Spleen (tissue), 11 donors: ENCODE measurements around the gene DTNBP1. TPM values are rescaled to one million over a fixed set of nuclear protein-coding genes. Genes with fewer than 3 reads are reported as not detected.

Source experiments
- DNase-seq: peaks from one replicate; pipeline ENCODE4 v3.0.0-alpha.2; 2020
- H3K27ac ChIP-seq, 8 donors: fragments of 200-600 bp; sonication (generic) in 7 of 8; 1 replicate in 4 of 8; 2 replicates in 4 of 8; pipeline versions ENCODE4 v1.5.0 to v1.8.0; 2016 to 2021; ENCODE audit warnings: inconsistent platforms in 4 of 8, mild to moderate bottlenecking in 4 of 8, moderate library complexity in 1 of 8
- H3K27me3 ChIP-seq, 7 donors: fragments of 200-600 bp; sonication (generic) in 6 of 7; replicated peaks in 1 of 7; 1 replicate in 4 of 7; 2 replicates in 3 of 7; pipeline versions ENCODE4 v1.5.0 to v1.8.0; 2016 to 2021; ENCODE audit warnings: inconsistent platforms in 3 of 7, mild to moderate bottlenecking in 1 of 7
- H3K36me3 ChIP-seq, 6 donors: fragments of 200-600 bp; sonication (generic) in 5 of 6; 1 replicate in 4 of 6; 2 replicates in 2 of 6; pipeline versions ENCODE4 v1.5.0 to v1.8.0; 2016 to 2021; ENCODE audit warnings: inconsistent platforms in 2 of 6
- H3K4me1 ChIP-seq, 6 donors: fragments of 200-600 bp; sonication (generic) in 5 of 6; 1 replicate in 3 of 6; 2 replicates in 3 of 6; pipeline versions ENCODE4 v1.5.0 to v1.8.0; 2016 to 2021; ENCODE audit warnings: inconsistent platforms in 3 of 6
- H3K4me3 ChIP-seq, 8 donors: fragments of 200-600 bp; sonication (generic) in 7 of 8; 1 replicate in 4 of 8; 2 replicates in 4 of 8; pipeline versions ENCODE4 v1.5.0 to v1.8.0; 2016 to 2021; ENCODE audit warnings: inconsistent platforms in 4 of 8, mild to moderate bottlenecking in 4 of 8, moderate library complexity in 2 of 8
- H3K9me3 ChIP-seq, 8 donors: fragments of 200-600 bp; sonication (generic) in 7 of 8; 1 replicate in 4 of 8; 2 replicates in 4 of 8; pipeline versions ENCODE4 v1.5.0 to v1.8.0; 2016 to 2021; ENCODE audit warnings: inconsistent platforms in 4 of 8
- POLR2A ChIP-seq, 3 donors: fragments of 450-650 bp; IDR thresholded peaks; one replicate each; pipeline ENCODE4 v1.5.1; 2017; ENCODE audit warnings: antibody characterized with exemption in 3 of 3, mild to moderate bottlenecking in 1 of 3
- POLR2AphosphoS5 ChIP-seq, 3 donors: sonication (generic); formaldehyde crosslinking; IDR thresholded peaks; one replicate each; pipeline ENCODE4 v1.5.1; 2017; ENCODE audit warnings: antibody characterized with exemption in 3 of 3
- WGBS, 5 donors: extraction: QIAGEN DNeasy Blood & Tissue Kit in 3 of 5; methylation state at CpG; one replicate each; pipeline versions ENCODE4 v1.1.5 to v1.1.7; 2013 to 2018; 5-methylcytosine and 5-hydroxymethylcytosine counted together
- intact Hi-C: fragments of 100-400 bp; cut with DNase I; formaldehyde crosslinking; loops from one replicate; pipeline ENCODE4 v1.15.0; 2023; ENCODE audit warnings: low total_unique reads
- polyA plus RNA-seq, 3 donors: library from polyadenylated mRNA; stranded (reverse); fragments of 200-250 nt; gene quantifications; one replicate each; pipeline ENCODE4 v1.2.1, GENCODE V29; 2013
- total RNA-seq, 7 donors: library from RNA; depleted of rRNA in 3 of 7; stranded (reverse); fragments of >200 nt in 3 of 7; fragmentation: NEBNext Ultra II Directional in 4 of 7; extraction: Animal tissue kit (Norgen Biotek cat#: 25700) in 4 of 7; gene quantifications; one replicate each; pipeline versions ENCODE4 v1.1.0 to v1.2.1, GENCODE V29; 2016 to 2021
- TF ChIP-seq, protein P1 (sequence below), 11 experiments: fragments of 200-600 bp in 7 of 11; fragments of 450-650 bp in 4 of 11; sonication (generic) in 4 of 11; IDR thresholded peaks in 8 of 11; conservative IDR thresholded peaks in 3 of 11; 1 replicate in 7 of 11; 2 replicates in 4 of 11; pipeline versions ENCODE4 v1.4.0 to v1.8.0; 2016 to 2021; ENCODE audit warnings: antibody characterized with exemption in 11 of 11, inconsistent platforms in 4 of 11, mild to moderate bottlenecking in 1 of 11
- donor health status: healthy with polysubstance abuse.
- donor health status: DM: no; HTN: no; CAD: no; lungs with moderate emphysema.
- donor health status: DM: no; HTN: no; CAD: no.
- donor health status: Bipolar disorder and iron deficiency.
- donor health status: healthy.
- donor health status: DM: no; HTN: no; CAD: no.
- donor health status: DM: yes; HTN: yes; CAD: no.

The DTNBP1 gene
- total and polyA plus RNA-seq, 10 donors = 14.2 to 42.2 (median 32.3) TPM

DNA sequence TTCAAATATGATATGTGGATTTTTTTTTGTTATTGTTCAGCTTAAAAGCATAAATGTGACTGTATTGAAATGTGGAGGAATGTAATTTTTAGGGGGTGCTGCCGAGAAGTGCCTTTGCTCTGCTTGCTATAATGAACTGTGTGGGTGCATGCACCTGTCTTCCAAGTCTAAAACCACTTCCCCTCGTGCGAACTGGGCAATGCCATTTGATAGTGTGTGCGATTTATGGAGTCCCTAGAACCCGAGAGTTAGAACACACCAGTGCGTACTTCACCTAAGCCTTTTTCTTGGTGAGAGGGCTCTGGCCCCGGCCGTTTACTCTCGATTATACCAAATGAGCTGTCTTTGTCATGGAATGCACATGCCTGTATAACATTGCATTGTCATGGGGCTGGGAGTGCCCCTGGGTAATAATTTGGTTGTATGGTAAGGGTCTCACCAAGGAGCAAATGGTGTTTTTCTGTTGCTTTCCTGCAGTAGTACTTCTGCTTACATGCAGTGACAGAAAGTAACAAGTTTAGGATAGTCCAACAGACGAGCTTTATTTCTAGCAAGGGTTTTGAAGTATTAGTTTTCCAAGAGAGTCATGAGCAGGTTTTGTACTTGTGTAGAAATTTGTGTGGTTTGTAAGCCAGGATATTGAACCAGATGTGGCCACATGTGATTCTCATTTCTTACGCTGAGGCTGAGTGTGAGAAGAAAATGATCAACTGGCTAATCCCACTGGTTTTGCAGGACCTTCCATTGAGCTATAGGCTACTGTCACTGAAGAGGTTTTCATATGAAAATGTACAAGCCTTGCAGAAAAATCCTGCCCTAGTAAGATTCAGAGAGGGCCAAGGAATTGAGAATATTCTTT lies 172.4 kb downstream of the DTNBP1 start:
- Histone ChIP-seq H3K9me3 (no peaks in the 10 kb centered on the region), H3K27me3 (no peaks in the 10 kb centered on the region), H3K4me3 (no peak overlapping the region), H3K36me3 (peaks cover 0 to 68% (median 24%) of the 10 kb centered on the region in 6 donors), H3K27ac (peak overlapping the region in 4 of 8 donors; percentile 23 to 56 (median 52)), H3K4me1 (peaks cover 16 to 58% (median 26%) of the 10 kb centered on the region in 6 donors)
- TF ChIP-seq, protein P1, sequence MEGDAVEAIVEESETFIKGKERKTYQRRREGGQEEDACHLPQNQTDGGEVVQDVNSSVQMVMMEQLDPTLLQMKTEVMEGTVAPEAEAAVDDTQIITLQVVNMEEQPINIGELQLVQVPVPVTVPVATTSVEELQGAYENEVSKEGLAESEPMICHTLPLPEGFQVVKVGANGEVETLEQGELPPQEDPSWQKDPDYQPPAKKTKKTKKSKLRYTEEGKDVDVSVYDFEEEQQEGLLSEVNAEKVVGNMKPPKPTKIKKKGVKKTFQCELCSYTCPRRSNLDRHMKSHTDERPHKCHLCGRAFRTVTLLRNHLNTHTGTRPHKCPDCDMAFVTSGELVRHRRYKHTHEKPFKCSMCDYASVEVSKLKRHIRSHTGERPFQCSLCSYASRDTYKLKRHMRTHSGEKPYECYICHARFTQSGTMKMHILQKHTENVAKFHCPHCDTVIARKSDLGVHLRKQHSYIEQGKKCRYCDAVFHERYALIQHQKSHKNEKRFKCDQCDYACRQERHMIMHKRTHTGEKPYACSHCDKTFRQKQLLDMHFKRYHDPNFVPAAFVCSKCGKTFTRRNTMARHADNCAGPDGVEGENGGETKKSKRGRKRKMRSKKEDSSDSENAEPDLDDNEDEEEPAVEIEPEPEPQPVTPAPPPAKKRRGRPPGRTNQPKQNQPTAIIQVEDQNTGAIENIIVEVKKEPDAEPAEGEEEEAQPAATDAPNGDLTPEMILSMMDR (IDR thresholded peaks at IDR 0.05 in 8 of 11, conservative IDR thresholded peaks at IDR 0.05 in 3 of 11) = no peak
- TF ChIP-seq POLR2A (IDR thresholded peaks at IDR 0.05) (no peak), POLR2AphosphoS5 (IDR thresholded peaks at IDR 0.05) (no peak)
- DNase-seq = no peak
- intact Hi-C loops = no loop called here
- WGBS, 5 donors = 59 to 70% (median 65%) methylated on average over 11 of the region's 11 CpGs

DNA sequence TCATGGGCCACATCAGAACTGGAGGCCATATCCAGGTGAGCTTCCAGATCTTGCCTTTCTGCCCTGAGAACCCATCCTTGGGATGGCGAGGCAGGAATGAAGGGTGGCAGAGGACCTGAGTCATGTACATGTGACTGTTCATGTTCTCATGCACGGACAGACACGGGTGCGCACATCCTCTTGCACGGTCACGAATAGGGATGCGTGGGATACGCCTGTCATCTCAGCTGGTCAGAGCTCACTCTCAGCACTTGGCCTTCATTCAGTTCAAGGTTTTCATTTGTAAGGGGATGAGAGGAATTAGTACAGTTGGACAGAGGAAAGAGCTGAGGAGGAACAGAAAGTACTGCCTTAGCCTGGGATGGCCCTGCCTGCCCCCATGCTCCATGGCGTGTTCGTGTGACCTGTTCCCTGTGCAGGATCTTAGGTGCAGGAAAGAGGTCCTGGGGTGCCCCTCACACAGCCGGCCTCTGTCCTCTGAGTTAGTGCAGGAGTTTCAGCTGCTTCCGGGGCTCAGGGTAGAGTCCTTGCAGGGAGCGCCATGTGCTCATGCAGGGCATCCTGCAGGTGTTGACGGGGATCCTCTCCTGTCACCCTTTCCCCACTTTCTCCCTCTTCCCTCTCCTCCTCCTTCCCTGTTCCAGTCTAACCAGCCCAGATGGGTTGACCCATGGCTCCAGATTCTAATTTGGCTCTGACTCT lies 173.4 kb downstream of the DTNBP1 start:
- Histone ChIP-seq H3K27ac (no peak overlapping the region), H3K9me3 (no peaks in the 10 kb centered on the region), H3K4me3 (no peak overlapping the region), H3K27me3 (no peaks in the 10 kb centered on the region), H3K4me1 (peaks cover 16 to 62% (median 26%) of the 10 kb centered on the region in 6 donors), H3K36me3 (peaks cover 0 to 58% (median 23%) of the 10 kb centered on the region in 6 donors)
- no peak for TF ChIP-seq POLR2AphosphoS5 (IDR thresholded peaks at IDR 0.05)
- TF ChIP-seq, protein P1 (IDR thresholded peaks at IDR 0.05 in 8 of 11, conservative IDR thresholded peaks at IDR 0.05 in 3 of 11) = no peak
- no peak for TF ChIP-seq POLR2A (IDR thresholded peaks at IDR 0.05)
- 83 to 87% (median 85%) methylated on average over 13 to 14 of the region's 14 CpGs for WGBS, 5 donors
- no peak for DNase-seq
- intact Hi-C loops = no loop called here

DNA sequence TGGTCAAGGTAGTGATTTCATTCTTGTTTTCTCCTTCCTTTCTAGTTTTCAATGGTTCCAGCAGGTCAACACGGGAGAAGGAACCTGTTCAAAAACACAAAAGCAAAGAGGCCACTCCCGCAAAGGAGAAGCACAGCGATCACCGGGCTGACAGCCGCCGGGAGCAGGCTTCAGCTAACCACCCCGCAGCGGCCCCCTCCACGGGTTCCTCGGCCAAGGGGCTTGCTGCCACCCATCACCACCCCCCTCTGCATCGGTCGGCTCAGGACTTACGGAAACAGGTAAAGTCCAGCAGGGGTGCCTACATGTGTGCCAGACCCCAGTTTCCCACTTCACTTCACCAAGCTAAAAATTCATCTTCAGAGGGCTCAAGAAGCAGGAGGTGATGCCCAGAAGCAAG lies 175.6 kb downstream of the DTNBP1 start:
- Histone ChIP-seq H3K27me3 (no peaks in the 10 kb centered on the region), H3K4me1 (peaks cover 16 to 66% (median 26%) of the 10 kb centered on the region in 6 donors), H3K36me3 (peaks cover 0 to 45% (median 23%) of the 10 kb centered on the region in 6 donors), H3K4me3 (no peak overlapping the region), H3K27ac (no peak overlapping the region), H3K9me3 (no peaks in the 10 kb centered on the region)
- intact Hi-C loops = no loop called here
- WGBS, 5 donors = 96 to 98% (median 98%) methylated on average over 13 of the region's 13 CpGs
- DNase-seq = no peak
- TF ChIP-seq POLR2AphosphoS5 (IDR thresholded peaks at IDR 0.05) (no peak), POLR2A (IDR thresholded peaks at IDR 0.05) (no peak)
- TF ChIP-seq, protein P1 (IDR thresholded peaks at IDR 0.05 in 8 of 11, conservative IDR thresholded peaks at IDR 0.05 in 3 of 11) = no peak

DNA sequence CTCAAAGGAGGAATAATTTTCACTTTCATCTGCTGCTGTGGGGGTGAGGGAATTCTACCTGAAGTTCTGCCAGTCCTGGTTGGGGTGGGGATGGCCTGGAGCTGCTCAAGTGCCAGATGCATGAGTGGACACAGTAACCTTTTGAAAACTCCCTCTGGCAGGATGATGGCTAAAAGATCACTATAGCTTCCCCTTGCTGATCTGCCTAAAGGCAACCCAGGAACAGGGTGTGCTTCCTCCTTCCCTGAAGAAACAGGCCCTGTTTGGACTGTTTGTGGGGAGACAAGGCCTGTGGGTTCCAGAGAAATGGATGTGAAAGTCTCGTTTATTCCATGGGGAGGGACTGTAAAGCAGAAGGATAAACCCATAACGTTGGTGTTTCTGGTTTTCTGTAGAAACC lies 176.9 kb downstream of the DTNBP1 start:
- H3K27ac ChIP-seq = no peak overlapping the region
- 61 to 74% (median 65%) methylated on average over 2 of the region's 2 CpGs for WGBS, 5 donors
- peaks cover 0 to 39% (median 23%) of the 10 kb centered on the region in 6 donors for H3K36me3 ChIP-seq
- peaks cover 6 to 65% (median 20%) of the 10 kb centered on the region in 6 donors for H3K4me1 ChIP-seq
- DNase-seq = no peak
- H3K27me3 ChIP-seq = no peaks in the 10 kb centered on the region
- no peak for TF ChIP-seq POLR2AphosphoS5 (IDR thresholded peaks at IDR 0.05)
- no peak for TF ChIP-seq POLR2A (IDR thresholded peaks at IDR 0.05)
- TF ChIP-seq, protein P1 (IDR thresholded peaks at IDR 0.05 in 8 of 11, conservative IDR thresholded peaks at IDR 0.05 in 3 of 11) = no peak
- no peak overlapping the region for H3K4me3 ChIP-seq
- intact Hi-C loops = no loop called here
- no peaks in the 10 kb centered on the region for H3K9me3 ChIP-seq
